PC-9 (cell line): ENCODE data around the gene PCSK9.

Source experiments
- CTCF ChIP-seq: fragments of 200-600 bp; sonication (generic); conservative IDR thresholded peaks from 2 replicates; pipeline ENCODE4 v1.6.1; 2017; ENCODE audit warnings: mixed run types, antibody characterized with exemption, mild to moderate bottlenecking, moderate library complexity
- EZH2 ChIP-seq: fragments of 200-600 bp; sonication (generic); IDR thresholded peaks from 2 replicates; pipeline ENCODE4 v1.8.0; 2017; ENCODE audit warnings: antibody characterized with exemption, low read depth

DNA sequence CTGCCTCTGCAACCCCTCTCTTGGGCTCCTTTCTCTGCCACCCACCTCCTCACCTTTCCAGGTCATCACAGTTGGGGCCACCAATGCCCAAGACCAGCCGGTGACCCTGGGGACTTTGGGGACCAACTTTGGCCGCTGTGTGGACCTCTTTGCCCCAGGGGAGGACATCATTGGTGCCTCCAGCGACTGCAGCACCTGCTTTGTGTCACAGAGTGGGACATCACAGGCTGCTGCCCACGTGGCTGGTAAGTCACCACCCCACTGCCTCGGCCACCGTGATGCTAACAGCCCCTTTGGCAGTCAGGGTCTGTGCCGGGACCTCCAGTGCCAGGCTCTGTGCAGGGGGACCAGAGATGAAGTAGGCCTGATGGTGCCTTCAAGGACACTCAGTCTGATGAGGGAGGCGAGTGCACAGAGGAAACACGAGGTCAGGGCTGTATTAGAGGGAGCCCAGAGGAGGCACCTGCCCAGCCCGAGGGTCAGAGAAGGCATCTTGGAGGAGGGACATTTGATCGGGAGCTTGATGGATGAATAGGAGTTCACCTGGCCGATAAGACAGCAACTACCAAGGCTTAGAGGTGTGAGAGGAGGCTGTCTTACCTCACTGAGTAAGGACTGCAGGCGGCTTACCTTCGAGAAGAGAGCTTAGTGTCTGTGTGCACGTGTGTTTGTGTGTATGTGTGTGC is 18.1 kb downstream of the PCSK9 start:
- TF ChIP-seq CTCF (no peak), EZH2 (no peak)
